Tongue (tissue), 2 donors: Measurements from ENCODE around the gene VPS35L. TPM values are rescaled to one million over a fixed set of nuclear protein-coding genes. Genes with fewer than 3 reads are reported as not detected.
"Not testable (repeated sequence)": the region's sequence is repeated elsewhere in the genome, so short reads cannot be mapped to it uniquely, and the experiment has no call there.

Experiments
- DNase-seq: peaks from one replicate; pipeline ENCODE4 v3.0.0-alpha.2; 2015
- total RNA-seq: library from RNA; depleted of rRNA; stranded (reverse); fragments of >200 nt; gene quantifications from one replicate; pipeline ENCODE4 v1.2.3, GENCODE V29; 2014

VPS35L gene
- total RNA-seq, 1 donor from 2014 or later = 30.0 TPM

DNA sequence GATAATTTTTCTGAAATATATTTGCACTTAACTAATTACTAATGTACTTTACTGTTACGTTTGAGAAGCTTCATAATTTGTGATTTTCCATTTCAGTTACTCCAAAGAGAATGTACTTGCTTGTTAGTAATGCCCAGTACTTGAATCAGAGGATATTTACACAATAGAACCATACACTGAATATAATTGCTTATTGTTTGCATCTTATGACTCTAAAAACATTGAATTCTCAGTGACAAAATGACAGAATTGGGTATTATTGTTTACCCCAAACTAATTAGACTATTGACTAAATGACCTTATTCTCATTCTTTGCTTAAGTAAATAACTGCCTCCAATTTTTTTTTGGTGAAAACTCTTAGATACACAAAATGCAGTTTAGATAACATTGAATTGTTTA lies 22.9 kb upstream of the VPS35L start:
- DNase-seq = no peak

- no peak for DNase-seq
Observed at GRCh38 chr16:19540241-19540970, 15.1 kb upstream of the VPS35L start.

DNA sequence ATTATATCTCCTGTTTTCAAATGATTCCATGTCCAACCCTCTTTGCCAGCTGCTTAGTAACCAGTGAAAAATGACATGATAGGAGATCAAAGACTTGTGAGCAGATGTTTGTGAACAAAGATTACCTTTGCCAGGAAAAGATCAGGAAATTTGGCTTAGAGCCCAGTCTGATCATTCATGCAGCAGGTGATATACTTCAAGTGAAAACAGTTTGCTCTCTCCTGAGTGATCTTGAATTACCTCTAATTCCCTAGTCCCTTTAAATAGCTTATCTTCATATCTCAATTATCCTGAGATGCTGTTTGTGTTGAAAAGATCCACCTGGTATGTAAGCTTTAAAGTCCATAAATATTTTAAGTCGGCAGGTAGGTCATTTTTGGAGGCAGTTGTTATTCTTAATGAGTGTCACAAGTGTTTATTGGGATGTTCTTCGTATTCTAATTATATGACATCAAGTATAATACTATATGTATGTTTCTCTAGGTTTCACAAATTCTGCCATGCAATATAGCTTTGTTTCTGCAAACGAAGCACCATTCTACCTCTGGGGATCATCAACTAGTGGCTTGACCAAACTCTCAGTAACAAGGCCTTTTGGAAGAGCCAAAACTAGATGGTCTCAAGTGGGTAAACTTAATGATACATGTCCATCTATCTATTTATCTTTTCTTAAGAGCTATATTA lies 13.2 kb upstream of the VPS35L start:
- peak; percentile 28 for DNase-seq

DNA sequence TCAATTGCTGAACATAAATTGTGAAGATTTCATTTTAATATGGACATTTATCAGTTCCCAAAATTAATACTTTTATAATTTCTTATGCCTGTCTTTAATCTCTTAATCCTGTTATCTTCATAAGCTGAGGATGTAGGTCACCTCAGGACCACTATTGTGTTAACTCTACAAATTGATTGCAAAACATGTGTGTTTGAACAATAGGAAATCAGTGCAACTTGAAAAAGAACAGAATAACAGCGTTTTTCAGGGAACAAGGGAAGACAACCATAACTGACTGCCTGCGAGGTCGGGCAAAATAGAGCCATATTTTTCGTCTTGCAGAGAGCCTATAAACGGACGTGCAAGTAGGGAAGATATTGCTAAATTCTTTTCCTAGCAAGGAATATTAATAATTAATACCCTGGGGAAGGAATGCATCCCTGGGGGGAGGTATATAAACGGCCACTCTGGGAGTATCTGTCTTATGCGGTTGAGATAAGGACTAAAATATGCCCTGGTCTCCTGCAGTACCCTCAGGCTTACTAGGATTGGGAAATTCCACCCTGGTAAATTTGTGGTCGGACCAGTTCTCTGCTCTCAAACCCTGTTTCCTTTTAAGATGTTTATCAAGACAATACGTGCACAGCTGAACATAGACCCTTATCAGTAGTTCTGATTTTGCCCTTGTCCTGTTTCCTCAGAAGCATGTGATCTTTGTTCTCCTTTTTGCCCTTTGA lies 12.1 kb upstream of the VPS35L start:
- DNase-seq = not testable (repeated sequence)

DNA sequence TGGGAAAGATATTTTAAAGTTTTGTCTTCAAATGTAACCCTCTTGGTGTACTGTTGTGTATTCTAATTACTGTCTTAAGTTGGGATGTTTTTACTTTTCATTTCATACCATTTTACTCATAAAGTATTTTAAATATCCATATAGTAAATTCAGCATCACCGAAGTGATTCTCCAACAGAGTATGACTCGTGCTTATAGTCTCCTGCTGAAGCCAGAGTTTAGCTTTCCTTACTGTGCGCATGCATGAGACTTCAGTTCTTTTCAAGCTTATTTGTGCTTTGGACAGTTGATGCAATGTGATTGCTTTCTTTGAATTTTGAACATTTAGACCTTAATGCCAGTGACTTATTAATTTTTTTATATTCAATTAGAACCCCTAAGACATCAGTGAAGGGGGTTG lies 7.4 kb upstream of the VPS35L start:
- DNase-seq = no peak

GRCh38 chr16:19549673-19550072 lies 5.8 kb upstream of the VPS35L start:
- no peak for DNase-seq

DNA sequence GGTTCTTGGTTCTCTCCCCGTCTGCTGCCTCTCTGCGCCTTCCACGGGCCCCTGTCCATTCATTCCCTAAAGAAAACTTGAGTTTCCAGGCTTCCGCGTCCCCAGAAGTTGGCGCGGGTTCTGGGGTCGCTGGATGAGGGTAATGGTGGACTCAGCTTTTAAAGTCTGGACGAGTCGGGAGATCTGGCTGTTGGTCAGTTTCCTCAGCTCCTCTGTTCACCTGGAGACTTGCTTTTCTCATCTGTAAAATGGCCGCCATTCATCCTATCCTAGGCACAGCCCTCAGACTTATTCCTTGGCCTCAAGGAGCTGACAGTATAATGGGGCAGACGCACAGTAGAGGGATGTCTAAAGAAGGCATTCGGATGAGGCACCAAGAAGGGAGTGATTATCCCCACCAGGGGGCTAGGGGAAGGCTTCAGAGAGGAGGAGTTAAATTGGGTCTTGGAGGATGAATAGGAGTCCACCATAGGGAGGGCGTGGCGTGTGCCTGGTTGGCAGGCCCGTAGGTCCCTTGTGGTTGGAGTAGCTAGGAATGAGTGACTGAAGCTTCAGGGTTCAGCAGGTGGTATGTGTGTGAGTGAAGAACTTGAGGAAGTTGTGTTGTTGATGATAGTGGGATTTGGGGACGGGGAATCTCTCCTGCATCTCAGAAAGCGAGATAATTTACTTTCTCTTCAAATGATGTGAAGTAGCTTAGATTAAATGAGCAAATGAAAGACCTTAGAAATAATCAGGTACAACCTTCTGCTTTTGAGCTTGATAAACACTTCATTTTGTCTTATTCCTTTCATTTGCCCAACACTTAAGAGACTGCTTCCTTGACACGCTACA lies 652 bp downstream of the VPS35L start:
- no peak for DNase-seq

DNA sequence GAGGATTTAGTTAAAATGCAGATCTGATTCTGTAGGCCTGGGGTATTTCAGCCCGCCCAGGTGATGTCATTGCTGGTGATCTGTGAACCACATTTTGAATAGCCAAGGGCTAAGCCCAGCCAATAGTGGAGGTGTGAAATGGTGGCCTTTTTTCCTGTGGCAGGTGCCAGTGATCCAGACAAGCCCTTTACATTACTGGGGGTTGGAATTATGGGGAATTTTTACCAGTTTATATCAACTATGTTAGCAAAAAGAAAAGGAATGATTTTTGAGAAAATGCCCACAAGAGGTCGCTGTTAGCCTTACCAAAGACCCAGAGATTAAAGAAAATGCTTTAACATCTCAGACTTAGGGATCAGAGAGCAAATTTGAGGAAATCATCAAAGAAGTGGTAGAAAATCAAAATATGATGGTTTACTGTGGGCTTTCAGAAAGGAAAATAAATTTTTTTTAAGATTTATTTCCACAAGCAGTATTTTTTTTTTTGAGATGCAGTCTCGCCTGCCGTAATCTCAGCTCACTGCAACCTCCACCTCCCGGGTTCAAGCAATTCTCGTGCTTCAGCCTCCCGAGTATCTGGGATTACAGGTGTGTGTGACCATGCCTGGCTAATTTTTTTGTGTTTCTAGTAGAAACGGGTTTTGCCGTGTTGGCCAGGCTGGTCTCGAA lies 3.9 kb downstream of the VPS35L start:
- DNase-seq = peak; percentile 83

DNA sequence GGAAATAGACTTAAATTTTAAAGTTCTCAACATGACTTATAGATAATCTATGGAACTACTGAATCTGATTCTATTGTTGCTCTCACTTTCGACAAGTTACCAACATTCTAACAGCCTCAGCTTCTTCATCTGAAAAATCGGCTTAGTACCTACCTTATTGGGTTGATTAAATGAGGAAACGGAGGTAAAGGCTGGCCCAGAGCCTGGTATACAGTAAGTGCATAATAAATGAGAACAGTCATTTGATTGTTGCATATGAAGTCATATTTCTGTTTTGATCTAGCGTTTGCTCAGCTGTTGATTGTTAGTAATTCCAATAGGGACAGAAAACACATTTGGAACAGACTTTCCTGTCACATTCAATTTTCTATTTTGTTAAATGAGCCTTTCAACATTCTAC lies 4.6 kb downstream of the VPS35L start:
- no peak for DNase-seq

DNA sequence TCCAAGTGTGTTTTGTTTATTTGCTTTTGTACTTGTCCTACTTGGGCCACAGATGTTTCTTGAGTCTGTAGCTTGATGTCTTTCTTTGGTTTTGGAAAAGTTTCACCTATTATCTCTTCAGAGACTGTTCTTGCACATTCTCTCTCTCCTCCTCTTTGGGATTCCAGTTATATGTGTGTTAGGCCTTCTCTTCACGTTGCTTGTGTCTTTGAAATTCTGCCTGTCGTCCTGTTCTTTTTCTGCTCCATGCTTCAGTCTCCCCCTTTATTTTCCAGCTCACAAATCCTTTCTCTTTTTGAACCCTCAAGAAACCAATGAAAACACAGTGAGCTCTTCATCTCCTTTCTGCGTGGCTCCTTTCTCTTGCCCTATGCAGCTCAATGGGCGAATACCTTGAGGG lies 7.9 kb downstream of the VPS35L start:
- no peak for DNase-seq

GRCh38 chr16:19566362-19566761 lies 10.9 kb downstream of the VPS35L start:
- DNase-seq = no peak

- no peak for DNase-seq
Observed at GRCh38 chr16:19567560-19567959, 12.1 kb downstream of the VPS35L start.

DNA sequence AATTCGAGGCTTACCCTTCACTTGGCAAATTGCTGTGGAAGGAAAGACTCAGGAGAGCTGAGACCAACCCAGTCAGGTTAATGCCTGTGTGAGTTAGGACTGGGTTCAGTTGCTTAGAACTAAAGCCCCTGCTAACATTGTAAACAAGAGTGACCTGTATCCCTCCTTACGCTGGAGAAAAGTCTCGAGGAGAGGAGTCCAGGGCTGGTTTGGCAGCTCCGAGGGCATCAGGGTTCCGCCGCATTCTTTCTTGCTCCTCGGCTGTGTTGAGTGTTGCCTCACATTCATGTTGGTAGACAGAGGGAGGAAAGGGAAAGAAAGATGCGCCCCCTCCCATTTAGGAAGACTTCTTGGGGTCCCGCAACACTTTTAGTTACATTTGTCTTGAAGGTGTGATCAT lies 18.5 kb downstream of the VPS35L start:
- DNase-seq = no peak

DNA sequence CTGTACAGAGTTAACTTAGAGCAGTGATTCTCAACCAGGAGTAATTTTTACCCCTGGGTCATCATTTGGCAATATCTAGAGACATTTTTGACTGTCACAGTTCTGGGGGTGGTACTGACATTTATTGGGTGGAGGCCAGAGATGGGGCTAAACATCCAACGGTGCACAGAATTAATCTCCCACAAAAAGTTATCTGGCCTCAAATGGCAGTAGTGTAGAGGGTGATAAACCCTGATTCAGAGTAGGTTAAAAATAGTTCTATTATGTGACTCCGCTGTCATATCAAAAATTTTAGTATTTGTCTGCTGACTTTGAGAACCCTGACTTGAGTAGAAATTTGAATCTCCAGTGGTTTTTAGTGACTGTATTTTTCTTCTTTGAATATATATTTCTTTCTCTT lies 19.1 kb downstream of the VPS35L start:
- no peak for DNase-seq

DNA sequence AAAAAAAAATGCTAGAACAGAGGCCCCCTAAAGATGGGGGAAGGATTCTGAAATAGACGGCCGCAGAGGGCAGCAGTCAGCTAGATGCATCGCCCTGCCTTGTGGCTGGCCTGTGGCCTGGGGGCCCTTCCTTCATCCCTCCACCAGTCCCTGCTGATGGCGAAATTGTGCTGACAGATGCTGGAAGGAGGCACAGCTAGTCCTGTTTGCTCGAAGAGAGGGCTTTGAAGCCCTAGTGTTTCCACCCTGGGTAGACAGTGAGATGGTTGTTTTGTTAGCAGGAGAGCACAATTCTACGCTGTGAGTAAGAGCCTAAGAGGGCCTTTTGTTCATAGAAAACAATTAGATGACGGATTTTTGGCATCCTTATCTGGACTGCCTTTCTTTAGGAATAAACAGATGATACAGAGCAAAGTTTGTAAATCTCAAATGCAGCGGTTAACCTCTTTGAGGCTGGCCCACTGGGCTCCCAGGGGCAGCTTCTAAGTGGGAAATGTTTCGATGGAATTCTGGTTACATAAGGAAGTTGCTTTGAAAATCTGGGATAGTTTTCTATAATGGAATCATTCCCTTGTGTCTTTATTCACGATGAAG lies 23.0 kb downstream of the VPS35L start:
- DNase-seq = peak; percentile 82

DNA sequence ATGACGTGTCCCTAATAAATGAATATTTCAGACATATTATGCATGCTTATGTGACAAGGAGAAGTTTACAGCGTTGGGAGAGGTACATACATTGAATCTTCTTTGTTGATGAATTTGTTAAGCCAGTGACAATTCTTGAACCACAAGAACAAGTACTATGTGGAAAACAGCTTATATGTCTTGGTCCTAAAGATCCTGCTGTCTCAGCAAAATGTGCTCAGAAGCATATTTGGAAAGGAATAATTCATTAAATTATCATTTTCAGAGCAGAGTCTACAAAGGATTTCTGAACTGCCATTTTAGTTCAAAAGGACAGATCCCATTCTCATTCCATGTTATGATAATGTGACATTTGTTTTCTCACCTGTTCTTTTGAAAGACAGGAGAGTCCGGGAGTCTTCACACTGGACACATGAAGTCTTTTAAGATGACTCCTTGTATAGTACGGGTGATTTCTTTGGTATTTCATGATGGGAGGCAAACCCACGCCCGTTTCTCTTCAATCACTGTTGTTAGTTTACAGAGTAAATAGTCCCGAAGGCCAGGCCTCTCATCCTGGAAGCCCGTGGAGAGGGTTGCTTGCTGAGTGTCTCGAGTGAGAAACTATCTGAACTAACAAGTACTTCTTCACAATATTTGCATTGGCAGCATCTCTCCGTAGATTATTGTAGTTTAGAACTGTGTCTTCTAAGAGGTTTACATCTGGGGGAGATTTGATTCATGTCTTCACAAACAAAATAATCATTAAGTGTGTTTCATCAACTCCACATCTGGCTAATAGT lies 26.7 kb downstream of the VPS35L start:
- no peak for DNase-seq

DNA sequence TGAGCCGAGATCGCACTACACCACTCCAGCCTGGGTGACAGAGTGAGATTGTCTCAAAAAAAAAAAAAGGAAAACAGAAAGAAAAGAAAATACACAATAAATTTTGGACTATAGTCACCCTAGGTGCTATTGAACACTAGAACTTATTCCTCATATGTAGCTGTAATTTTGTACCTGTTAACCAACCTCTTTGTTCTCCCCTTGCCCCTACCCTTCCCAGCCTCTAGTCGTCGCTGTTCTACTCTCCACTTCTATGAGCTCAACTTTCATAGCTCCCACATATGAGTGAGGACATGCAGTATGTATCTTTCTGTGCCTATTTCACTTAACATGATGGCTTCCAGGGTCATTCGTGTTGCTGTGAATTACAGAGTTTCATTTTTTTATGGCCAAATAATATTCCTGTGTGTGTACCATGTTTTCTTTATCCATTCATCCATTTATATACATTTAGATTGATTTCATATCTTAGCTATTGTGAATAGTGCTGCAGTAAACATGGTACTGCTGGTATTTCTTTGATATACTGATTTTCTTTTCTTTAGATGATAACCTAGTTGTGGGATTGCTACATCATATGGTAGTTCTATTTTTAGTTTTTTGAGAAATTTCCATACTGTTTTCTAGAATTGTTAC lies 28.3 kb downstream of the VPS35L start:
- peak; percentile 67 for DNase-seq

- no peak for DNase-seq
Observed at GRCh38 chr16:19588661-19589060, 33.2 kb downstream of the VPS35L start.

DNA sequence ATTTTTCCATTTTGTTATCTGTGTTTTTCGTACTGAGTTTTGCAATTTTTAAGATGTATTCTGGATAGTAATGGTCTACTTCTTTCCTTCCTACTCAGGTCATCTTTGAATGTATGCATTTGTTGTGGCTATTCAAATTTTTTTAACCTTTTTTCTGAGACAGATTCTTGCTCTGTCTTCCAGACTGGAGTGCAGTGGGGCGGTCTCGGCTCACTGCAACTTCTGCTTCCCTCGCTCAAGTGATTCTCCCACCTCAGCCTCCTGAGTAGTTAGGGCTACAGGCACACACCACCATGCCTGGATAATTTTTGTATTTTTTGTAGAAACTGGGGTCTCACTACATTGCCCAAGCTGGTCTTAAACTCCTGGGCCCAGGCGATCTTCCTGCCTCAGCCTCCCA lies 33.6 kb downstream of the VPS35L start:
- no peak for DNase-seq

GRCh38 chr16:19589771-19590302 lies 34.3 kb downstream of the VPS35L start:
- DNase-seq = peak; percentile 82
